Measurements from ENCODE around the gene RTKN. TPM values are rescaled to one million over a fixed set of nuclear protein-coding genes. Genes with fewer than 3 reads are reported as not detected.

RTKN gene
- total and polyA plus RNA-seq, 2 of the 13 experiments (the other 11 are each of a cell fraction or from before 2014, with no cell fraction given) = 159 to 166 TPM

GRCh38 chr2:74454654-74455511, 13.1 kb upstream of the RTKN start, which contains the start of gene INO80B (continued):
- TF ChIP-seq, protein P1, sequence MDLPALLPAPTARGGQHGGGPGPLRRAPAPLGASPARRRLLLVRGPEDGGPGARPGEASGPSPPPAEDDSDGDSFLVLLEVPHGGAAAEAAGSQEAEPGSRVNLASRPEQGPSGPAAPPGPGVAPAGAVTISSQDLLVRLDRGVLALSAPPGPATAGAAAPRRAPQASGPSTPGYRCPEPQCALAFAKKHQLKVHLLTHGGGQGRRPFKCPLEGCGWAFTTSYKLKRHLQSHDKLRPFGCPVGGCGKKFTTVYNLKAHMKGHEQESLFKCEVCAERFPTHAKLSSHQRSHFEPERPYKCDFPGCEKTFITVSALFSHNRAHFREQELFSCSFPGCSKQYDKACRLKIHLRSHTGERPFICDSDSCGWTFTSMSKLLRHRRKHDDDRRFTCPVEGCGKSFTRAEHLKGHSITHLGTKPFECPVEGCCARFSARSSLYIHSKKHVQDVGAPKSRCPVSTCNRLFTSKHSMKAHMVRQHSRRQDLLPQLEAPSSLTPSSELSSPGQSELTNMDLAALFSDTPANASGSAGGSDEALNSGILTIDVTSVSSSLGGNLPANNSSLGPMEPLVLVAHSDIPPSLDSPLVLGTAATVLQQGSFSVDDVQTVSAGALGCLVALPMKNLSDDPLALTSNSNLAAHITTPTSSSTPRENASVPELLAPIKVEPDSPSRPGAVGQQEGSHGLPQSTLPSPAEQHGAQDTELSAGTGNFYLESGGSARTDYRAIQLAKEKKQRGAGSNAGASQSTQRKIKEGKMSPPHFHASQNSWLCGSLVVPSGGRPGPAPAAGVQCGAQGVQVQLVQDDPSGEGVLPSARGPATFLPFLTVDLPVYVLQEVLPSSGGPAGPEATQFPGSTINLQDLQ (CRISPR knock-in tag; IDR thresholded peaks at IDR 0.05) = no peak
- peak; percentile 99 for TF ChIP-seq ZHX2 (IDR thresholded peaks at IDR 0.05; ENCODE audit: low read depth)
- no peak for TF ChIP-seq ZHX2 (CRISPR knock-in tag; IDR thresholded peaks at IDR 0.05; ENCODE audit: borderline replicate concordance)
- TF ChIP-seq ZNF292 (CRISPR knock-in tag; IDR thresholded peaks at IDR 0.05; ENCODE audit: borderline replicate concordance, low read depth) = no peak
- TF ChIP-seq ZBTB7B (CRISPR knock-in tag; IDR thresholded peaks at IDR 0.05) = peak; percentile 76; the same call in 1 of the 2 replicates
- peak; percentile 97 for TF ChIP-seq GABPA (IDR thresholded peaks at IDR 0.05; ENCODE audit: low read depth, low read length)
- TF ChIP-seq GABPA (CRISPR knock-in tag; IDR thresholded peaks at IDR 0.05; ENCODE audit: low read depth) = peak; percentile 100
- no peak for TF ChIP-seq NCOA1 (CRISPR knock-in tag; IDR thresholded peaks at IDR 0.05)
- TF ChIP-seq MEF2D (CRISPR knock-in tag; IDR thresholded peaks at IDR 0.05) = peak; percentile 92; the same call in 1 of the 2 replicates
- peak; percentile 42 for TF ChIP-seq HHEX (CRISPR knock-in tag; IDR thresholded peaks at IDR 0.05)
- TF ChIP-seq, protein P2, sequence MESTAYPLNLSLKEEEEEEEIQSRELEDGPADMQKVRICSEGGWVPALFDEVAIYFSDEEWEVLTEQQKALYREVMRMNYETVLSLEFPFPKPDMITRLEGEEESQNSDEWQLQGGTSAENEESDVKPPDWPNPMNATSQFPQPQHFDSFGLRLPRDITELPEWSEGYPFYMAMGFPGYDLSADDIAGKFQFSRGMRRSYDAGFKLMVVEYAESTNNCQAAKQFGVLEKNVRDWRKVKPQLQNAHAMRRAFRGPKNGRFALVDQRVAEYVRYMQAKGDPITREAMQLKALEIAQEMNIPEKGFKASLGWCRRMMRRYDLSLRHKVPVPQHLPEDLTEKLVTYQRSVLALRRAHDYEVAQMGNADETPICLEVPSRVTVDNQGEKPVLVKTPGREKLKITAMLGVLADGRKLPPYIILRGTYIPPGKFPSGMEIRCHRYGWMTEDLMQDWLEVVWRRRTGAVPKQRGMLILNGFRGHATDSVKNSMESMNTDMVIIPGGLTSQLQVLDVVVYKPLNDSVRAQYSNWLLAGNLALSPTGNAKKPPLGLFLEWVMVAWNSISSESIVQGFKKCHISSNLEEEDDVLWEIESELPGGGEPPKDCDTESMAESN (CRISPR knock-in tag; conservative IDR thresholded peaks at IDR 0.05) = peak; percentile 92
- no peak for TF ChIP-seq ZNF484 (CRISPR knock-in tag; IDR thresholded peaks at IDR 0.05; ENCODE audit: borderline replicate concordance, low read depth)
- peak; percentile 98; the same call in 1 of the 2 replicates for TF ChIP-seq ZNF580 (CRISPR knock-in tag; IDR thresholded peaks at IDR 0.05; ENCODE audit: borderline replicate concordance, low read depth)
- 0 out of 2 replicates have a peak, but pooled peaks have one; percentile 34 for TF ChIP-seq ZNF224 (CRISPR knock-in tag; IDR thresholded peaks at IDR 0.05)
- peak; percentile 82; the same call in 1 of the 2 replicates for TF ChIP-seq ZNF790 (CRISPR knock-in tag; IDR thresholded peaks at IDR 0.05; ENCODE audit: borderline replicate concordance)
- TF ChIP-seq HNRNPK (IDR thresholded peaks at IDR 0.05; ENCODE audit: low read depth, low read length, poor library complexity, severe bottlenecking) = no peak
- no peak for TF ChIP-seq HNRNPH1 (optimal IDR thresholded peaks at IDR 0.05; ENCODE audit: low read depth, low read length)
